GM23338 (cell line): ENCODE measurements around the gene ACYP1. TPM values are rescaled to one million over a fixed set of nuclear protein-coding genes. Genes with fewer than 3 reads are reported as not detected.

ENCODE experiments used
- CREB1 ChIP-seq: fragments of 250-450 bp; sonication (Bioruptor Pico); IDR thresholded peaks from 2 replicates; pipeline ENCODE4 v1.5.0; 2020; ENCODE audit warnings: low read depth, mild to moderate bottlenecking, moderate library complexity
- CTCF ChIP-seq, 2 experiments: fragments of 200-600 bp in 1 of 2; sonication (generic) in 1 of 2; conservative IDR thresholded peaks; 2 replicates each; pipeline versions ENCODE4 v1.5.1 to v1.6.1; 2016 to 2017; ENCODE audit warnings: antibody characterized with exemption in 2 of 2, low read depth in 2 of 2, mild to moderate bottlenecking in 2 of 2, moderate library complexity in 1 of 2
- EZH2phosphoT487 ChIP-seq: fragments of 200-600 bp; sonication (generic); IDR thresholded peaks from one replicate; pipeline ENCODE4 v1.8.1; 2018; ENCODE audit warnings: antibody characterized with exemption; ENCODE audit not compliant: unreplicated experiment
- POLR2AphosphoS5 ChIP-seq: IDR thresholded peaks from 2 replicates; pipeline ENCODE4 v1.6.1; 2016; ENCODE audit warnings: antibody characterized with exemption, low read depth
- STAT1 ChIP-seq: IDR thresholded peaks from one replicate; pipeline ENCODE4 v1.6.1; 2016; ENCODE audit warnings: antibody characterized with exemption; ENCODE audit not compliant: unreplicated experiment
- ZNF114 ChIP-seq: fragments of 250-450 bp; sonication (Bioruptor Pico); IDR thresholded peaks from 2 replicates; pipeline ENCODE4 v1.5.0; 2020; ENCODE audit warnings: mild to moderate bottlenecking, moderate library complexity
- ZNF331 ChIP-seq: fragments of 250-450 bp; sonication (Bioruptor Pico); IDR thresholded peaks from 2 replicates; pipeline ENCODE4 v1.5.0; 2020; ENCODE audit warnings: low read depth, mild to moderate bottlenecking, moderate library complexity
- ZNF462 ChIP-seq: fragments of 250-450 bp; sonication (Bioruptor Pico); IDR thresholded peaks from 2 replicates; pipeline ENCODE4 v1.5.0; 2020; ENCODE audit warnings: mild to moderate bottlenecking, moderate library complexity
- polyA plus RNA-seq: library from polyadenylated mRNA; unstranded; fragments of >200 nt; fragmentation: Nextera tagmentation; extraction: Ambion mirVana; gene quantifications from 2 replicates; pipeline ENCODE4 v1.2.1, GENCODE V29; 2016
- total RNA-seq: library from RNA; depleted of rRNA; stranded (reverse); fragments of >200 nt; shearing (Covaris generic); gene quantifications from 2 replicates; pipeline ENCODE4 v1.2.3, GENCODE V29; 2014
- TF ChIP-seq, protein P1 (sequence below): IDR thresholded peaks from 2 replicates; pipeline ENCODE4 v1.6.1; 2016; ENCODE audit warnings: antibody characterized with exemption

ACYP1 gene
- total and polyA plus RNA-seq, 2 experiments from 2014 or later: 18.4 to 104 TPM

DNA sequence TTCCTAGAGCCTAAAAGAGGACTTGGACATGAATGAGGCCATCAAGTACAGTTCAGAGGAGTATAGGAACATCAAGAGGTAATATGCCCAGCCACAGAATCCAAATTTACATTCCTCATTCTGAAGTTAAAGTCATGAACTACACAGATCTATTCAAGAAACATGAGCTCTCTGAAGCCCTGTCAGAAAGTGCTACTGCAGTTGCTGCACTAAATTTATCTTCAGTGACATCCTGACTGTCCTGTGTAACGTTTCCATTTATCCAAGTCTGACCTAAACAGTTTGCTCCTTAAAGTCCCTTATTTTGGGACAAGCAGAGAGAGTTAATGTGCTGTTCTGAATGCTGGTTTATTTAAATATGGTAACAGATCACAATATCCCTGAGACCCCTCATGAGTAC lies 34.9 kb upstream of the ACYP1 start (continued):
- TF ChIP-seq ZNF462 (CRISPR knock-in tag) (no peak), POLR2AphosphoS5 (no peak), CTCF (conservative IDR thresholded peaks at IDR 0.05; ENCODE audit: low read depth in 2 of 2) (no peak), ZNF114 (CRISPR knock-in tag) (no peak), ZNF331 (CRISPR knock-in tag) (no peak), STAT1 (no peak), CREB1 (CRISPR knock-in tag) (no peak), EZH2phosphoT487 (no peak)
- TF ChIP-seq, protein P1, sequence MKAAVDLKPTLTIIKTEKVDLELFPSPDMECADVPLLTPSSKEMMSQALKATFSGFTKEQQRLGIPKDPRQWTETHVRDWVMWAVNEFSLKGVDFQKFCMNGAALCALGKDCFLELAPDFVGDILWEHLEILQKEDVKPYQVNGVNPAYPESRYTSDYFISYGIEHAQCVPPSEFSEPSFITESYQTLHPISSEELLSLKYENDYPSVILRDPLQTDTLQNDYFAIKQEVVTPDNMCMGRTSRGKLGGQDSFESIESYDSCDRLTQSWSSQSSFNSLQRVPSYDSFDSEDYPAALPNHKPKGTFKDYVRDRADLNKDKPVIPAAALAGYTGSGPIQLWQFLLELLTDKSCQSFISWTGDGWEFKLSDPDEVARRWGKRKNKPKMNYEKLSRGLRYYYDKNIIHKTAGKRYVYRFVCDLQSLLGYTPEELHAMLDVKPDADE: no peak
